Testis (tissue), 2 donors: ENCODE measurements around the gene FCER1G.

ENCODE experiments used
- POLR2A ChIP-seq: fragments of 450-650 bp; IDR thresholded peaks from one replicate; pipeline ENCODE4 v1.6.1; 2017; ENCODE audit warnings: antibody characterized with exemption, mild to moderate bottlenecking, moderate library complexity
- TF ChIP-seq, protein P1 (sequence below), 3 experiments: fragments of 450-650 bp in 2 of 3; fragments of 200-600 bp in 1 of 3; sonication (generic) in 1 of 3; IDR thresholded peaks; one replicate each; pipeline ENCODE4 v1.5.1; 2016 to 2019; ENCODE audit warnings: antibody characterized with exemption in 3 of 3, mild to moderate bottlenecking in 2 of 3, moderate library complexity in 1 of 3

DNA sequence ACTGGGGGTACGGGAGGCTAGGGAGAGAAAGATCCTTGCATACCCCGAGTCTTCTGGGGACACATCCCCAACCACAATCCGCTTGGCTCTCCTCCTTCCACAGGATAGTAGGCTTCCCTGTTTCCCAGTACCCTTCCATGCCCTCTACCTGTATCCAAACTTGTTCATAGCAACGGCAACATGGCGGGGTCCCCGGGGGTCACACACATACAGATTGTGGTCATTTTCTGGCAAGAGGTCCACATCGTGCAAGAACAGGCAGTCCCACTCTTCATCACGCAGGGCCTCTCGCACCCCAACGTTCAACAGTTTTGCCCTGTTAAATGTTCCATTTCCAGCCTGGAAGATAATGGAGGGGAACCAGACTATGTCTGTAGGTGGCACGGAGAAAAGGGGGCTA lies 41.4 kb upstream of the FCER1G start:
- TF ChIP-seq POLR2A = no peak
- TF ChIP-seq, protein P1, sequence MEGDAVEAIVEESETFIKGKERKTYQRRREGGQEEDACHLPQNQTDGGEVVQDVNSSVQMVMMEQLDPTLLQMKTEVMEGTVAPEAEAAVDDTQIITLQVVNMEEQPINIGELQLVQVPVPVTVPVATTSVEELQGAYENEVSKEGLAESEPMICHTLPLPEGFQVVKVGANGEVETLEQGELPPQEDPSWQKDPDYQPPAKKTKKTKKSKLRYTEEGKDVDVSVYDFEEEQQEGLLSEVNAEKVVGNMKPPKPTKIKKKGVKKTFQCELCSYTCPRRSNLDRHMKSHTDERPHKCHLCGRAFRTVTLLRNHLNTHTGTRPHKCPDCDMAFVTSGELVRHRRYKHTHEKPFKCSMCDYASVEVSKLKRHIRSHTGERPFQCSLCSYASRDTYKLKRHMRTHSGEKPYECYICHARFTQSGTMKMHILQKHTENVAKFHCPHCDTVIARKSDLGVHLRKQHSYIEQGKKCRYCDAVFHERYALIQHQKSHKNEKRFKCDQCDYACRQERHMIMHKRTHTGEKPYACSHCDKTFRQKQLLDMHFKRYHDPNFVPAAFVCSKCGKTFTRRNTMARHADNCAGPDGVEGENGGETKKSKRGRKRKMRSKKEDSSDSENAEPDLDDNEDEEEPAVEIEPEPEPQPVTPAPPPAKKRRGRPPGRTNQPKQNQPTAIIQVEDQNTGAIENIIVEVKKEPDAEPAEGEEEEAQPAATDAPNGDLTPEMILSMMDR (IDR thresholded peaks at IDR 0.05) = no peak
